GM19452 (cell line): ENCODE results near the gene LENG9.
A peak's percentile ranks its signal among the peaks of the same experiment; 100 is the strongest.
"Not testable (repeated sequence)": the region's sequence is repeated elsewhere in the genome, so short reads cannot be mapped to it uniquely, and the experiment has no call there.

Source experiments
- ATAC-seq: cut with Tn5 transposase; IDR thresholded peaks from one replicate; pipeline ENCODE4 v1.9.1; 2021; ENCODE audit not compliant: unreplicated experiment

The LENG9 gene

GRCh38 chr19:54478677-54479266 lies 15.2 kb upstream of the LENG9 start:
- ATAC-seq = no peak

GRCh38 chr19:54477650-54478049 lies 14.1 kb upstream of the LENG9 start:
- no peak for ATAC-seq

- no peak for ATAC-seq
These were observed 12.1 kb upstream of the LENG9 start for GRCh38 chr19:54475706-54476105.

GRCh38 chr19:54473892-54474372 lies 10.4 kb upstream of the LENG9 start:
- ATAC-seq = no peak

- ATAC-seq = no peak
These were observed 9.7 kb upstream of the LENG9 start, which contains the start of gene CDC42EP5 for GRCh38 chr19:54473071-54473891. Gene CDC42EP5 (minus strand): TSS chr19:54473296. CDS start chr19:54465547, 7,749 bp downstream.

- no peak for ATAC-seq
These were observed 7.6 kb upstream of the LENG9 start for GRCh38 chr19:54470991-54471782.

GRCh38 chr19:54470276-54470887 lies 6.8 kb upstream of the LENG9 start:
- no peak for ATAC-seq

GRCh38 chr19:54469496-54469934 lies 5.9 kb upstream of the LENG9 start:
- ATAC-seq = no peak

- not testable (repeated sequence) for ATAC-seq
These were observed 2.5 kb upstream of the LENG9 start for GRCh38 chr19:54466110-54466480.

- no peak for ATAC-seq
These were observed 2.0 kb upstream of the LENG9 start for GRCh38 chr19:54465426-54466109.

- ATAC-seq = peak; percentile 43
These were observed 1.2 kb upstream of the LENG9 start for GRCh38 chr19:54464630-54465425.

- peak; percentile 46 for ATAC-seq
These were observed 559 bp upstream of the LENG9 start for GRCh38 chr19:54464044-54464629.

GRCh38 chr19:54462655-54463530 lies 685 bp downstream of the LENG9 start:
- ATAC-seq = peak; percentile 21

- no peak for ATAC-seq
These were observed 1.4 kb downstream of the LENG9 start for GRCh38 chr19:54462047-54462654.

GRCh38 chr19:54461613-54462012 lies 2.0 kb downstream of the LENG9 start:
- ATAC-seq = no peak

- no peak for ATAC-seq
These were observed 2.4 kb downstream of the LENG9 start for GRCh38 chr19:54461210-54461609.

- no peak for ATAC-seq
These were observed 3.2 kb downstream of the LENG9 start for GRCh38 chr19:54460230-54461005.
